Measurements from ENCODE around the gene ARNT2. TPM values are rescaled to one million over a fixed set of nuclear protein-coding genes. Genes with fewer than 3 reads are reported as not detected.

ARNT2 gene
- total and polyA plus RNA-seq, 2 of the 13 experiments (the other 11 are each of a cell fraction or from before 2014, with no cell fraction given), result 0.69 to 1.7 TPM

DNA sequence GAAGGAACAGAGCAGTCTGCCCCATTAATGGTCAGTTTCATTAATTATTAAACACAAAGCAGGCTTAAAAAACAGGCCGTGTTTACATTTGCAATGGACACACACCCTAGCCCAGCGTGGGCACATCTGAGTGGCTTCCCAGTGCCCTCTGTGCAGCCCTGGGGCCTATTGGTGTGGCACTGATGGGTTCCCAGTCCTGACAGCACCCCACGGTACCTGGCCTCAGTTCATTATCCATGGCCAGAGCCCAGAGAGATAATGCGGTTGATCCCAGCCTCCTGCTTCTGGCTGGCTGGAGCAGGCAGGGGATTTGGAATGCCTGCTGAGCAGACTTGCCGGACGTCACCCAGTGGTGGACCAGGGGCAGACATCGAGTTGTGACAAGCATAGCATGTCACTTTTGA, 180.4 kb downstream of the ARNT2 start (continued):
- TF ChIP-seq, protein P1, sequence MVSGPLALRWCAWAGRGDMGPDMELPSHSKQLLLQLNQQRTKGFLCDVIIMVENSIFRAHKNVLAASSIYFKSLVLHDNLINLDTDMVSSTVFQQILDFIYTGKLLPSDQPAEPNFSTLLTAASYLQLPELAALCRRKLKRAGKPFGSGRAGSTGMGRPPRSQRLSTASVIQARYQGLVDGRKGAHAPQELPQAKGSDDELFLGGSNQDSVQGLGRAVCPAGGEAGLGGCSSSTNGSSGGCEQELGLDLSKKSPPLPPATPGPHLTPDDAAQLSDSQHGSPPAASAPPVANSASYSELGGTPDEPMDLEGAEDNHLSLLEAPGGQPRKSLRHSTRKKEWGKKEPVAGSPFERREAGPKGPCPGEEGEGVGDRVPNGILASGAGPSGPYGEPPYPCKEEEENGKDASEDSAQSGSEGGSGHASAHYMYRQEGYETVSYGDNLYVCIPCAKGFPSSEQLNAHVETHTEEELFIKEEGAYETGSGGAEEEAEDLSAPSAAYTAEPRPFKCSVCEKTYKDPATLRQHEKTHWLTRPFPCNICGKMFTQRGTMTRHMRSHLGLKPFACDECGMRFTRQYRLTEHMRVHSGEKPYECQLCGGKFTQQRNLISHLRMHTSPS (CRISPR knock-in tag; IDR thresholded peaks at IDR 0.05; ENCODE audit: low read depth), result peak; percentile 43; the same call in 1 of the 2 replicates
- TF ChIP-seq FOXK1 (CRISPR knock-in tag; IDR thresholded peaks at IDR 0.05; ENCODE audit: borderline replicate concordance, low read depth) (peak; percentile 37; the same call in 1 of the 2 replicates), ZNF777 (CRISPR knock-in tag; IDR thresholded peaks at IDR 0.05) (no peak), FOXA1 (IDR thresholded peaks at IDR 0.05) (no peak), FOXA1 (CRISPR knock-in tag; IDR thresholded peaks at IDR 0.05) (peak; percentile 48), SRF (IDR thresholded peaks at IDR 0.05; ENCODE audit: low read depth, low read length) (no peak)

DNA sequence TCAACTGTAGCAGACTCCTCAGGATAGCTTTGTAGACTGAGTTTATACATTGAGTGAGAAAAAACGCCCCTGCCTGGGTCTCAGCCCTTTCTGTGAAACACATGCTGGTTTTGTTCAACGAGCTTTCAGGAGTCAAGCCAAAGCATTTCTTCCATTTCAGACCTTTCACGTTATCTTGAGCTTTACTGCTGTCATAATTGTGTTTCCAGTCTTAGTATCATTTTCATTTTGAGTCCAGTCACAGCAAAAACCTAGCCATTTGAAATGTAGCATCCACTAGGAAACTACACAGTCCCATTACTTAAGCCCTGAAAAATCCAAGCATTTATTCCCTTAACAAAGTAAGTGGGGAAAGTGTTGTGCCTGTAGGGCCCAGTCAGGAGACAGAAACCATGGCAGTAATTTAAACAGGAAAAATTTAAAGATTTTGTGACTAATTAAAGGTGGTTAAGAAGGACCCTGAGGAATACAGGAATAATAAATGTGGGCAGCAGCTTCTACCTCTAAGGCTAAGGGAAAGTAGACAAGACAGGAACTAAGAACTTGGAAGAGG, 180.9 kb downstream of the ARNT2 start:
- peaks cover 3 to 4% of the 10 kb centered on the region in 2 experiments; a peak in 3 of 5 replicates for H3K27me3 ChIP-seq (ENCODE audit: control insufficient read depth in 1 of 2, insufficient read depth in 2 of 2, low read length in 2 of 2)
- CTCF ChIA-PET (ENCODE audit: low intra/inter-chr PET ratio, low total read pairs), result no interaction called here
- no peaks in the 10 kb centered on the region for H3K9me3 ChIP-seq (ENCODE audit: low read length)
- ATAC-seq, result no peak
- POLR2A ChIA-PET, result no interaction called here
- DNase-seq (ENCODE audit: low spot score), result no peak
- no peak overlapping the region for H2AFZ ChIP-seq (ENCODE audit: low read length)
- H4K20me1 ChIP-seq (ENCODE audit: insufficient read depth, low read length), result no peaks in the 10 kb centered on the region
- no peak for FAIRE-seq
- intact Hi-C loops (cut with micrococcal nuclease; ENCODE audit: unreplicated experiment) (no loop called here), in situ Hi-C loops (cut with HindIII; ENCODE audit: extremely low pct_ligation_motif_present, low pct_unique_long_range_greater_than_20kb) (no loop called here)
- peak overlapping the region; percentile 59 for H3K4me2 ChIP-seq (ENCODE audit: low read depth, low read length)
- H3K4me1 ChIP-seq (ENCODE audit: insufficient read depth, low read length), result peaks cover 23% of the 10 kb centered on the region
- H3K79me2 ChIP-seq (ENCODE audit: insufficient read depth, low read length), result no peaks in the 10 kb centered on the region
- WGBS (ENCODE audit: low lambda C conversion rate), result 45% methylated on average over 3 of the region's 3 CpGs
- no peak overlapping the region for H3K27ac ChIP-seq (ENCODE audit: extremely low read length, insufficient read depth, low read length)
- TF ChIP-seq ZNF343 (CRISPR knock-in tag; IDR thresholded peaks at IDR 0.05) (no peak), ZSCAN20 (CRISPR knock-in tag; IDR thresholded peaks at IDR 0.05; ENCODE audit: borderline replicate concordance) (no peak), ATAD3A (CRISPR knock-in tag; IDR thresholded peaks at IDR 0.05) (no peak), ZNF326 (CRISPR knock-in tag; IDR thresholded peaks at IDR 0.05; ENCODE audit: borderline replicate concordance) (no peak), ZNF232 (CRISPR knock-in tag; IDR thresholded peaks at IDR 0.05; ENCODE audit: borderline replicate concordance) (no peak), JARID2 (CRISPR knock-in tag; IDR thresholded peaks at IDR 0.05; ENCODE audit: insufficient replicate concordance) (no peak)
- TF ChIP-seq, protein P2, sequence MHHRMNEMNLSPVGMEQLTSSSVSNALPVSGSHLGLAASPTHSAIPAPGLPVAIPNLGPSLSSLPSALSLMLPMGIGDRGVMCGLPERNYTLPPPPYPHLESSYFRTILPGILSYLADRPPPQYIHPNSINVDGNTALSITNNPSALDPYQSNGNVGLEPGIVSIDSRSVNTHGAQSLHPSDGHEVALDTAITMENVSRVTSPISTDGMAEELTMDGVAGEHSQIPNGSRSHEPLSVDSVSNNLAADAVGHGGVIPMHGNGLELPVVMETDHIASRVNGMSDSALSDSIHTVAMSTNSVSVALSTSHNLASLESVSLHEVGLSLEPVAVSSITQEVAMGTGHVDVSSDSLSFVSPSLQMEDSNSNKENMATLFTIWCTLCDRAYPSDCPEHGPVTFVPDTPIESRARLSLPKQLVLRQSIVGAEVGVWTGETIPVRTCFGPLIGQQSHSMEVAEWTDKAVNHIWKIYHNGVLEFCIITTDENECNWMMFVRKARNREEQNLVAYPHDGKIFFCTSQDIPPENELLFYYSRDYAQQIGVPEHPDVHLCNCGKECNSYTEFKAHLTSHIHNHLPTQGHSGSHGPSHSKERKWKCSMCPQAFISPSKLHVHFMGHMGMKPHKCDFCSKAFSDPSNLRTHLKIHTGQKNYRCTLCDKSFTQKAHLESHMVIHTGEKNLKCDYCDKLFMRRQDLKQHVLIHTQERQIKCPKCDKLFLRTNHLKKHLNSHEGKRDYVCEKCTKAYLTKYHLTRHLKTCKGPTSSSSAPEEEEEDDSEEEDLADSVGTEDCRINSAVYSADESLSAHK (CRISPR knock-in tag; IDR thresholded peaks at IDR 0.05; ENCODE audit: borderline replicate concordance), result no peak
- TF ChIP-seq, protein P3, sequence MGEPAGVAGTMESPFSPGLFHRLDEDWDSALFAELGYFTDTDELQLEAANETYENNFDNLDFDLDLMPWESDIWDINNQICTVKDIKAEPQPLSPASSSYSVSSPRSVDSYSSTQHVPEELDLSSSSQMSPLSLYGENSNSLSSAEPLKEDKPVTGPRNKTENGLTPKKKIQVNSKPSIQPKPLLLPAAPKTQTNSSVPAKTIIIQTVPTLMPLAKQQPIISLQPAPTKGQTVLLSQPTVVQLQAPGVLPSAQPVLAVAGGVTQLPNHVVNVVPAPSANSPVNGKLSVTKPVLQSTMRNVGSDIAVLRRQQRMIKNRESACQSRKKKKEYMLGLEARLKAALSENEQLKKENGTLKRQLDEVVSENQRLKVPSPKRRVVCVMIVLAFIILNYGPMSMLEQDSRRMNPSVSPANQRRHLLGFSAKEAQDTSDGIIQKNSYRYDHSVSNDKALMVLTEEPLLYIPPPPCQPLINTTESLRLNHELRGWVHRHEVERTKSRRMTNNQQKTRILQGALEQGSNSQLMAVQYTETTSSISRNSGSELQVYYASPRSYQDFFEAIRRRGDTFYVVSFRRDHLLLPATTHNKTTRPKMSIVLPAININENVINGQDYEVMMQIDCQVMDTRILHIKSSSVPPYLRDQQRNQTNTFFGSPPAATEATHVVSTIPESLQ (CRISPR knock-in tag; conservative IDR thresholded peaks at IDR 0.05), result no peak
- H3K36me3 ChIP-seq (replicated peaks in 1 of 2; ENCODE audit: control insufficient read depth in 1 of 2, insufficient read depth in 2 of 2, low read length in 2 of 2), result no peaks in the 10 kb centered on the region
- no peak overlapping the region for H3K4me3 ChIP-seq (replicated peaks in 1 of 3; ENCODE audit: insufficient read depth in 1 of 3, low read depth in 2 of 3, low read length in 3 of 3)
- no peak overlapping the region for H3K9ac ChIP-seq (ENCODE audit: insufficient read depth, low read depth, low read length)
- no TSS peak for BruUV-seq (replicated peaks)

All from HepG2 (cell line).